Stimulated activated CD4-positive, alpha-beta T cell treated with anti-CD3 and anti-CD28 coated beads, Interleukin-15, amount 100 ng/mL, for 48 hours (primary cell): ENCODE measurements around the gene SAA4.
A peak's percentile ranks its signal among the peaks of the same experiment; 100 is the strongest.
"Not testable (repeated sequence)": the region's sequence is repeated elsewhere in the genome, so short reads cannot be mapped to it uniquely, and the experiment has no call there.

Experiments used
- DNase-seq, 2 donors: peaks; one replicate each; pipeline ENCODE4 v3.0.0-alpha.2; 2020; ENCODE audit warnings: low read depth in 2 of 2

The SAA4 gene

DNA sequence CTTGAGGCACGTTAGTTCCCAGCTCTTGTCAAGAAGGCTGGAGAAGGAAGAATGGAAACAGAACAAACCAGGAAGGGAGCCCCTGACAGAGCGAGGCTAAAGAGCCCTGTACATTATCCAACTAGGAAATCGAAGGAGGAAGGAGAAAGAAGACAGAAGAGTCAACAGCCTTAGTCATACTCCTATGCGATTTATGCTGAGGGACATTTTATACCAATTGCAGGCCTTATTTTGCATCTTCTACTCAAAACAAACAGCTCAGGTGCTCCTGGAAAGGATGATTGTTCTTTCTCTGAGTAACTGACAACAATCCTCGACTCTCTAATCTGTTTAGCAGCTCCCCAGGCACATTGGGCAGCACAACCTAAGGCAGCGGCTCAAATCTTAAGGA lies 10.6 kb upstream of the SAA4 start:
- DNase-seq, result not testable (repeated sequence)

DNA sequence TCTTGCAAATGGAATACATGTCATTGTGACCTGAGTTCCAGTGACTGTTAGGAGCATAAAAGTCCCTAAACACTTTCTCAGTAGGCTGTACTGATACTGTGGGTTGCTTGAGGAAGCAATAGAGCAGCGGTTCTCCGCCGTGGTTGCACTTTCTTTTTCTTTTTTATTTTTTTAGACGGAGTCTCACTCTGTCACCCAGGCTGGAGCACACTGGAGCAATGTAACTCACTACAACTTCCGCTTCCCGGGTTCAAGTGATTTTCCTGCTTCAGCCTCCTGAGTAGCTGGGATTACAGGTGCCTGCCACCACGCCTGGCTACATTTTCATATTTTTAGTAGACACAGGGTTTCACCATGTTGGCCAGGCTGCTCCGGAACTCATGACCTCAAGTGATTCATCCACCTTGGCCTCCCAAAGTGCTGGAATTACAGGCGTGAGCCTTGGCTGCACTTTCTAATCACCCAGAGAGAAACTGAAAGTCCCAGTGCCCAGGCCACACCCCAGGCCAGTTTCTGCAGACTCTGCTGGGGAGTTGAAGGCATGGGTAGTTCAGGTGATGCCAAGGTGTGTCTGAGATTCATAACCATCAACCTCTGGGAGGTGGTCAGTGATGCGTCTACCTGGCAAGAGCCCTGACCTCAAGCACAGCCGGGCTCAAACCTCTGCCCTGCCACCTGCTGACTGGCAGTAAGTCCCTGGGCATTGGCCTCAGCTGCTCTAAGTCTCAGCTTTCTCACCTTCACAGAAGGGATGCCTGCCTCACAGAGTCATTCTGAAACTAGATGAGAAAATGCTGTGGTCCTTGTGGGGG lies 10.0 kb upstream of the SAA4 start:
- peak in 1 of 2 donors; percentile 8 for DNase-seq

DNA sequence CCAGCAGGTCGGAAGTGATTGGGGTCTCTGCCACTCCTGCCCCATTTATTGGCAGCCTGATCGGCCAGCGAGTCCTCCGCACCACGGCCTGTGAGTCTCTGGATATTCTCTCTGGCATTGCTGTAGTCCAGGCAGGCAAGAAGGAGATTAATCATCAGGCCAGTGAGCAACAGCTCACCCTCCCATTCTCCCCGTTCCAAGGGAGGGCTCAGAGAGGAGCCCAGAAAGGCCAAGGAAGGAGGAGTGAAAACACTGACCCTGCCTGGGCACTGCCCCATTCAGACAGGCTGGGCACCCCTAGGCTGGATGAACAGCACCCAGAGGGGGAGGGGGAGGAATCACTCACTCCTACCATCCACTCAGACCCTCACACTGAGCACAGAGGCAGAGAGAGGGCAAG lies 8.8 kb upstream of the SAA4 start:
- no peak for DNase-seq

DNA sequence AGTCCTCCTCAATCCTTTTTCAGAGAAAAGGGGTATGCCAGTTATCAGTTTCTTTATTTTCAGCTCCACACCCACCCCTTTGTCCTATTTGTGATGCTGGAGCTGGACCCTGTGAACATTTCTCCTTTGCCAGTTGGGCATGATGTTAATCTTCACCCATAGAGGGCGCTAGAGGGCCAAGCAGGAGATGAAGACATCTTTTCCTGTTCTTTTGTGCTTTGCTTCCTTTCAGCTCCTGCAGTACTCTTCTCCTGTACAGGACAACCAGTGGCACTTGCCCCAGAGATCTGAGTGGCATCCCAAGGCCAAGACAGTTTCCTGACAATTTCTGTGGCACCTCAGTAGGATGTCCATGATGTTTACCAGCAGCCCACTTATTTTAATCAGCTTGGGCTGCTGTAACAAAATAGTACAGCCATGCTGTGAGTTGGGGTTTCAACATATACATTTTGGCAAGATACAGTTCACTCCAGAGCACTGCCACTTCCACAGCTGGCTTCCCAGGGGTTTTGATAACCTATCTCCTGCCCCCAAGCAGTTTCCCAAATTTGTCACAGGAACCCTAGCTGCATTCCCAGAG lies 7.3 kb upstream of the SAA4 start:
- DNase-seq, result peak; percentile 18 to 57

DNA sequence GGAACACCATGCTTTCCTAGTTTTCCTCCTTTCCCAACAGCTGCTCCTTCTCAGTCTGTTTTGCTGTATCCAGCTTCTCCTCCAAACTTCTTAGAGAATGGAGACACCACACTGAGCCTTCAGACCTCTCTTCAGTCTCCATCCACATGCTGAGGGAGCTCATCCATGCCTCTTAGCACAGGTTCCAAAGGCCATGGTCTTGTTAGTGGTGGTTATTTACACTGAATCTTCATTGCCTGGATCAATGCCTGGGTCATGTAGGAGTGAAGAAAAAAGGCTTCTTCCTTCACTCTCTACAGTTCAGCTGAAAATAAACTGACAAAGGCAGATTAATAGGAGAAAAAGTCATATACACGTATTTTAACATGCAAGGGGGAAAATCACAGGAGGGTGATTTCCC lies 3.1 kb upstream of the SAA4 start:
- no peak for DNase-seq

DNA sequence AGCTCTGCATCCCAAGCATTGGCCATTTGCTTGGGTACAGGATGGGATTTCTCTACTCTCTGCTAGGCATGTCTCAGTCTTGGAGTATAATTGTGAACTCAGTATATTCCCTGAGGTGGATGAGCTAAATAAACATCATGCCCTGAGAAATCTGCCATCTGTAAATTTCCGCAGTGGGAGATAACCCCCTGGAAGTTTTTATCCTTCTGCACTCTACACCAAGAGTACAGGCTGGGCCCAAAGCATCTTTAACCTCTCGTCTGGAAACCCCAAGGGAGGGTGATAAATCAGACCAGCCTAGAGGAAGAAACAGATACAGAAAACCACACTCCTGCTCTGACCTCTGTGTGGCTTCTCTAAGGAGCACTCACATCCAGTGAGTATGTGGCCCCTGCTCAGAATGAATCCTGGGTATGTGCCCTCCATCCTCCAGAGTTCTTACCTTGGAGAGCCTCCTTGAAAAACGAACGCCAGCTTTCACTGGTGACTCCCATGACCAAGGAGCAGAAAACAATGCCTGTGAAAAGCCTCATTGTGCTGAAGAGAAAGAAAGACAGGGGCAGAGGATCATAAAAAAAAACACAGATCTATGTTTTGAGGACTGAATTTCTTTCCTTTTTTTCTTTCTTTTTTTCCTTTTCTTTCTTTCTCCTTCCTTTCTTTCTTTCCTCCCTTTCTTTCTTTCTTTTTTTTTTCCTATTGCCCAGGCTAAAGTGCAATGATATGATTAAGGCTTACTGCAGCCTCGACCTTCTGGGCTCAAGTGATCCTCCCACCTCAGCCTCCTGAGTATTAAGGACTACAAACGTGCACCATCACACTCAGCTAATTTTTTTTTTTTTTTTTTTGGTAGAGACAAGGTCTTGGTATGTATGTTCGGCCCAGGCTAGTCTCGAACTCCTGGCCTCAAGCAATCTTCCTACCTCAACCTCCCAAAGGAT lies 938 bp downstream of the SAA4 start:
- no peak for DNase-seq

DNA sequence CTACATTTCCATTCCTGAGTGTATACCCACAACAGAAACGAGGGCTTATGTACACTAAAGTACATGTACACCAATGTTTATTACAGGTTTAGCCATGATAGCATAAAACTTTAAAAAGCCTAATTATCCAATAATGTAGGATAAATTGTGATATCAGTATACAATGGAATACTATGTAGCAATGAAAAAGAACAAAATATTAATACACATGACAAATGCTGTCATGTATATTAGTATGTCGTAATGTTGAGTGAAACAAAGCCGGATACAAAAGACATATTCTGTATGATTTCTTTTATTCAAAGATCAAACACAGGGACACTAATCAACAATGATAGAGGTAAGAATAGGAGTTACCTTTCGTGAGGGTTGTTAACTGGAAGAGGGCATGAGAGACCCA lies 2.7 kb downstream of the SAA4 start:
- no peak for DNase-seq

DNA sequence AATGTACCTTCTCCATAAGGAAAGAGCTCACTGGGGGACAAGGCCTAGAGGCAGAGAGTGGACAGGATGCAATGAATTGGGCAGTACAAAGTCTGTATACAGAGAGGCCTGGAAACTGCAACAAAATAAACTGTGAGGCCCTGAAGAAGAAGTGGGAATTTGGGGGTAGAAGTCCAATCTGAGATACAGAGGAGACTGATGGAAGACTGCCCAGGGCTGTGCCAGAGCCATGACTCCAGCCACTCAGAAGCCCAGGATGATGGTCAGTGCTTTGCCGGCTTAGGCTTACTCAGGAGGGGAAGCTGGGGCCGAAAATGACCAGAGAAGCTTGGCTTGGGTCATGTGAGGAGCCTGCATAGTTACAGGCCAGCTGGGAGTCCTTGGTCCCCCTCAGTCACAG lies 5.7 kb downstream of the SAA4 start:
- DNase-seq, result no peak

DNA sequence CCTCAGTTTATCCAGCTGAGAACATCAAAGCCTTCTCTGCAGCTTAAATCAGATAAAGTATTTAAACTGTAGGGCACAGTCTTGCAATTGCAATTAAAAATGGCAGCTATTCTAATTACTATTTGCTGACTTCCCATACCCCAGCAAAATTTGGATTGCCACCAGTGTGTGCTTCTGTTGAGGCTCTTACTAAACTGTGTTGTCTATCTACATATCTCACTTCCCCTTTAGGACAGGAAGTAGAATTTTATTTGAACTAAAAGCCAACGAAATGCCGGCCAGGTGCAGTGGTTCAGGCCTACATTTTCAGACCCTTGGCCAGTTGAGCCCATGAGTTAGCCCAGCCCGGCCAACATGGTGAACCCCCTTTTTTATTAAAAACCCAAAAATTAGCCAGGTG lies 7.1 kb downstream of the SAA4 start:
- DNase-seq, result no peak

DNA sequence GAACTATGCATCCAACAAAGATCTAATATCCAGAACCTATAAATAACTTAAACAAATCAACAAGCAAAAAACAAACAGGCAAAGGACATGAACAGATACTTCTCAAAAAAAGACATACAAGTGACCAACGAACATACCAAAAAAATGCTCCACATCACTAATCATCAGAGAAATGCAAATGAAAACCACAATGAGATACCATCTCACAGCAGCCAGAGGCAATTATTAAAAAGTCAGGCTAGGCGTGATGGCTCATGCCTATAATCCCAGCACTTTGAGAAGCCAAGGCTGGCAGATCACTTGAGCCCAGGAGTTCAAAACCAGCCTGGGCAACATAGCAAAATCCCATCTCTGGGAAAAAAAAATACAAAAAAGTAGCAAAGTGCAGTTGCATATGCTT lies 10.7 kb downstream of the SAA4 start:
- DNase-seq, result no peak

DNA sequence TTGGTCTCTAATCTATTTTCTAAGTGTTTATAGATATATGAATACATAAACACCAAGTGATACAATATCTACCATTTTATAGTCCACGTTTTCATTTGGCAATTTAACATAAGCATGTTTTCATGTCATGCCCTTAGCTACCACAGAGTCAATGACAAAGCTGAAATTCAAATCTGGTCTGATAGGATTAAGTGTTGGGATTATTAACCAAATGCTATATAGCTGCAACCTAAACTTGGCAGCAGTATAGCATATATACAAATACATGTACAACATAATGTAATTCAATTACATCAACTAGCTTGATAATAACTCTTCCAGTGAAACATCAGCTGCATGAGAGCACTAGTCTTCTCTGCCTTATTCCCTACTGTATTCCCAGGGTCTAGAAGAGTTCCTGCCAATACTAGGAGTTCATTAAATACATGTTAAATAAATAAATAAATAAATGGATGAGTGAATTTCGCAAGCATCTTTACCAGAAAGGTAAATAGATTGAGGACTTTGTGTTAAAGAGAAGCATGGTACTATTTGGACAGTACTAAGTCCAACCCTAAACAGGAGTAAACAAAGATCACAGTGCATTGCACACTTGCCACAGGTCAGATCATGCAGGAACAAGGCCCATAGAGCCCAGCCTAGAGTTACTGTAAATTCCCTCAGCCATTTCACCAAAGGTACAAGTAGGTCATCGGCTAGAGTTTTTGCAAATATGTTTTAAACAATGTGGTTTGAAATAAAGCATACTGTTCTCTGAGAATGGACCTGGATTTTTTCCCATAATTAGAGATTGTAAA lies 12.8 kb downstream of the SAA4 start:
- no peak for DNase-seq

DNA sequence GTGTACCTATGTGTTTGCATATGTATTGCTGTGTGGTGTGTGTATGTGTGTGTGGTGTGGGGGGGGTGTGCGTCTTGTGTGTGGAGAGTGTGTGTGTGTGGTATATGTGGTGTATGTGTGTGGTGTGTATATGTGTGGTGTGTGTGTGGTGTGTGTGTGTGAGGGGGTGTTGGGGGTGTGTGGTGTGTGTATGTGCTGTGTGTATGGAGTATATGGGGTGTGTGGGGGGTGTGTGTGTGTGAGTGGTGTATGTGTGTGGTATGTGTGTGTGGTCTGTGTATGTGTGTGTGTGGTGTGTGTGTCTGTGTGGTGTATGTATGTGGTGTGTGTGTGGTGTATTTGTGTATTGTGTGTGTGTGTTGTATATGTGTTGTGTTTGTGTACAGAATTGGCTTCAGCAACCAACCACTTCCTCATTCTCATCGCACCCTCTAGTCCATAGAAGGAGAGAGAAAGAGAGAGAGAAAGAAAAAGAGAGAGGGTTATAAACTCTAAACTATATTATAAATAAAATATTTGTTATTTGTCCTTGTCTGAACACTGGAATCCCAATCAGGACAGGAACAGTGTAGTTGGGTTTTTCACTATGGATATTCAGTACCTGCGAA lies 13.7 kb downstream of the SAA4 start:
- no peak for DNase-seq

DNA sequence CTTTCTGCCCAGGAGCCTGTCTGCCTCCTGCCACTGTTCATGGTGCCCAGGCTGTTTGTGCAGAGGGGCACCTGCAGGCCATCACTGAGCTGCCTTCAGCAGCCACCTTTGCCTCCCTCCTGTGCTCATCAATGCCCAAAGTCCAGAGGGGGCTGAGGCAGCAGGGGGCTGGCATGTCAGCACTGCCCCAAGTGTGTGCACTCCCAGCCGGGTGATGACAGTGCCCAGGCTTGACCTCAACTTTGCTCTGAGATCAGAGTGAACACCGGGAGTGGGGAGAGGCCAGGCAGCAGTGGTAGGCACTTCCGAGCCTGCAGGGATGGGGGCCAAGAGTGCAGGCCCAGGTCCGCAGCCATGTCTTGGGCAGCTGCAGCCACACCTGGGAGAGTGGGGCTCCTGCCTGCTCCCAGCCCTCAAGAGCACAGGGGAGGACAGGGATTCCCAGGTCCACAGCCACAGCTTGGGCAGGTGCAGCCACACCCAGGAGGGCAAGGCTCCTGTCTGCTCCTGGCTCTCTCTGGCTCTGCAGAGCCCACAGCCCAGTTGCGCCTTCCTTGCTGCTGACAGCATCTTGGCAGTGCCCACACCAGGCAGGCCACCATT lies 15.2 kb downstream of the SAA4 start:
- no peak for DNase-seq

DNA sequence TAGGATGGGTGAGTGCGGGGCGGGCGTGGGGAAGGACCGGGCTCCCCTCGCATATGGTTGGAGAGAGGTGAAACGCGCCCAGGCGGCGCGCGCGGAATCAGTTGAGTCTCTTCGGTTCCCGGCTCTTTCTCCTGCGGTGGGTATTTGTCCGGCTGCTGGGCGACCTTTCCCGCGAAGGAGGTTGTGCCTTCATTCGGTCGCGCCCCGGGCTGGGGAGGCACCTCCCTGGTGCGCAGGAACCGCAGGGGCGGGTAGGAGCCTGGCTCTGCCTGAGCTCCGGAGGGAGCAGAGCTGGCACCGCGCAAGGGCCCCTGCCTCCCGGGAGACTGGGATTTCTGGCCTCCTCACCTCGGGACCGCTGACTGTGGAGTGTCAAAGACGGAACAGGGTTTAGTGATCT lies 27.5 kb downstream of the SAA4 start:
- no peak for DNase-seq

DNA sequence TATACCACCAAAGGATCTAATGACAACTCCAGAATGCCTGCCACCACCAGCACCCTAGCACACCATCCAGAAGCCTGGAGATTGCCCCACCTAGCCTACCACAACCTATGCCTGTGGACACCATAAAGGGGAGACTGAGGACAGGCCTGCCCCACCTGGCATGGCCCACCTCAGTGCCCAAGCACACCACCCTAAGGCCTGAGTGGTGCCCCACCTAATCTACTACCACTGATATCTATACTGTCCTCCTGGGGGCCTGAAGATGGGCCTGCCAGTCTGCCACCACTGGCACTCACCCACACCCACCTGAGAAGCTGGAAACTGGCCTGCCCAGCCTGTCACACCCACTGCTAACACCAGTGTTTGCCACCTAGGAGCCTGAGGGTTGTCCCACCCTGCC lies 31.8 kb downstream of the SAA4 start:
- no peak for DNase-seq

DNA sequence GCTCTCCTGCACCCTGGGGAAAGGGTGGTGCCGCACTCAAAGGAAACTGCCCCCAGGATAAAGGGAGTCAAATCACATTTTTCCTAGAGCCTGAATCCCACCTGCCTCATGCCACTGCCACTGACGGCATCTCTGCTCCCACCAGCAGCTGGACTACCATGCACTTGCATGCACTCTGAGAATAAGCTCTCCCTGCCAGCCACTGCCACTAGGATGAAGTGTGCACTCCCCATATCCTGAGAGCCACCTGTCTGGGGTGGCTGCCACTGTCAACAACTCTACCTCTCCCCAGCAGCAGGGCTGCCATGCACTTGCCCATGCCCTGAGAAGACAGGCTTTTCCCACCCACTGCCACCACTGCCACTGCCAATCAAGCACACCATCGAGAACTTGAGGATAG lies 32.4 kb downstream of the SAA4 start:
- DNase-seq, result no peak

DNA sequence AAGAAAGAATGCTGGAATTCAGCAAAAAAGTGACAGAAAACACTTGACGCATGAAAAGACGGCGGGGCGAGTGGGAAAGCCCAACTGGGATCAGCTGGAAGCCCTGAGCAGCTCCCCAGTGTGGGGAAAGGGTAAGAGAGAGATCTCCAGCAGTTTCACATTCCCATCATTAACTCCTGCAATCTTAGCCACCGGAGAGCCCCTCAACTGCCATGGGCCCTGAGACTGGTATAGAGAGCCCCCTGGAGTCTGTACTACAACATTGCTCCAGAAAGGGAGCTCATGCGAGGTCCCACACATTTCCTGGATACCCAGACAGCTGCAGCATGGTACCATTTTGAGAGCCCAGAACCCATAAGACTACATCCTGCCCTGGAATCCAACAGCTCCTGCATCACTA lies 32.9 kb downstream of the SAA4 start:
- no peak for DNase-seq

DNA sequence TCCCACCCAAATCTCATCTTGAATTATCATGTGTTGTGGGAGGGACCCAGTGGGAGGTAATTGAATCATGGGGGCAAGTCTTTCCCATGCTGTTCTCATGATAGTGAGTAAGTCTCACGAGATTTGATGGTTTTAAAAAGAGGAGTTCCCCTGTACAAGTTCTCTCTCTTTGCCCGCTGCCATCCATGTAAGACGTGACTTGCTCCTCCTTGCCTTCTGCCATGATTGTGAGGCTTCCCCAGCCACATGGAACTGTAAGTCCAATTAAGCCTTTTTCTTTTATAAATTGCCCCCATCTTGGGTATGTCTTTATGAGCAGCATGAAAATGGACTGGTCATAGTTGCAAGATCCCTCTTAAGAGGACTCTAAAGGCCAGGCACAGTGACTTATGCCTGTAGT lies 38.9 kb downstream of the SAA4 start:
- DNase-seq, result not testable (repeated sequence)

DNA sequence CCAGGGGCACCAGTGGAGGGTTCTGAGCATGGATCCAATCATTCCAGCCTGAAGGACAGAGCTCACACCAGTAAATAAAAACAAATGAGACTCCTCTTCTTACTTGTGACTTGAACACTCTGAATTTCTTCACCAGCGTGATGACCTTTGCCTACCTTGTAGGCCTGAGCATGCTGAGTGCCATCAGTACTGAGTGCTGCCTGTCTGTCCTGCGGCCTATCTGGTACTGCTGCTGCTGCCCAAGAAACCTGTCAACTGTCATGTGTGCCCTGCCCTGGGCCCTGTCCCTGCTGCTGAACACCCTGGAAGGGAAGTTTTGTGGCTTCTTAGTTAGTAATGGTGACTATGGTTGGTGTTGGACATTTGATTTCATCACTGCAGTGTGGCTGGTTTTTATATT lies 40.1 kb downstream of the SAA4 start:
- DNase-seq, result no peak

DNA sequence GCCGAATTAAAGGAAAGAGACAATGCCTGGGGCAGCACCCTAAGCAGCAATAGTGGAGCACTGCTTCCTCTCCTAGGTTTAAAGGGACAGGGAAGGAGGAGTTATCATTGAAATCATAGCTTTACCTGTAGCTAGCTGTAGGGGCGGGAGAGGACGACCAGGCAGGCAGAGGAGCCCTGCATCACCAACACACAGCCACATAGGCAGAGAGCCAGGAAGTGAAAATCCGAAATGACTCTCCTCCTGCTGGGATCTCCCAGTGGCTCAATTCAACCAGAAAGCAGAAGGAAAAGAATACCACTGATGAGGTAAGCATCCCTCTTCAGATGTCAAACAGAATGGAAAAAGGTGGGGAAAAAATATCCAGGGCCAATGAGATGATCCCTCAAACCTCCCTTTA lies 43.6 kb downstream of the SAA4 start:
- DNase-seq, result no peak

DNA sequence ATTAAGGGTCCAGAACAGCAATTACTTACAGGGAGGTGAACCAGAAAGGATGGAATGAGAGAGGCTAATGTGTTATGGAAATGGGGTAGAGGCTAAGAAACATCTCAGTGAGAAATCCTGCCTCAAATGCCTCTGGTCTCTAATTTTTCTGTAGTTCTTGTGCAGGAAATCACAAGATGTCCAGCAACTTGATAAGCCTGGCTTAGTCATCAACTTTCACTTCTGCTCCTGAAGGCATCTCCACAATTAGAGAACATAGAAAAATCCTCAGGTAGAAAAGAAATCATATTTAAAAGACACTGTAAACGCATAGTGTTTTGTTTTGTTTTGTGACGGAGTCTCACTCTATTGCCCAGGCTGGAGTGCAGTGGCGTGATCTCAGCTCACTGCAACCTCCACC lies 45.2 kb downstream of the SAA4 start:
- DNase-seq, result no peak
